Muscle layer of duodenum (tissue), 2 donors: ENCODE results near the gene MAP3K7.

Experiments used
- H3K27ac ChIP-seq: one replicate; pipeline ENCODE4 v1.7.0; 2013; ENCODE audit warnings: mild to moderate bottlenecking, low read length
- H3K27me3 ChIP-seq: one replicate; pipeline ENCODE4 v1.7.0; 2013; ENCODE audit warnings: low read depth, mild to moderate bottlenecking, control low read depth, low read length
- H3K36me3 ChIP-seq, 2 donors: one replicate each; pipeline ENCODE4 v1.7.0; 2013; ENCODE audit warnings: low read length in 2 of 2, control low read depth in 1 of 2, mild to moderate bottlenecking in 1 of 2; ENCODE audit not compliant: insufficient read depth in 2 of 2, control insufficient read depth in 1 of 2
- H3K4me1 ChIP-seq, 2 donors: one replicate each; pipeline ENCODE4 v1.7.0; 2013; ENCODE audit warnings: low read length in 2 of 2, mild to moderate bottlenecking in 2 of 2, control low read depth in 1 of 2, moderate library complexity in 1 of 2; ENCODE audit not compliant: insufficient read depth in 2 of 2, control insufficient read depth in 1 of 2
- H3K4me3 ChIP-seq, 2 donors: one replicate each; pipeline ENCODE4 v1.7.0; 2013; ENCODE audit warnings: low read length in 2 of 2, low read depth in 1 of 2, mild to moderate bottlenecking in 1 of 2
- H3K9me3 ChIP-seq, 2 donors: one replicate each; pipeline ENCODE4 v1.7.0; 2013; ENCODE audit warnings: low read length in 2 of 2, control low read depth in 1 of 2, mild to moderate bottlenecking in 1 of 2; ENCODE audit not compliant: control insufficient read depth in 1 of 2
- donor health status: healthy.

Gene MAP3K7

DNA sequence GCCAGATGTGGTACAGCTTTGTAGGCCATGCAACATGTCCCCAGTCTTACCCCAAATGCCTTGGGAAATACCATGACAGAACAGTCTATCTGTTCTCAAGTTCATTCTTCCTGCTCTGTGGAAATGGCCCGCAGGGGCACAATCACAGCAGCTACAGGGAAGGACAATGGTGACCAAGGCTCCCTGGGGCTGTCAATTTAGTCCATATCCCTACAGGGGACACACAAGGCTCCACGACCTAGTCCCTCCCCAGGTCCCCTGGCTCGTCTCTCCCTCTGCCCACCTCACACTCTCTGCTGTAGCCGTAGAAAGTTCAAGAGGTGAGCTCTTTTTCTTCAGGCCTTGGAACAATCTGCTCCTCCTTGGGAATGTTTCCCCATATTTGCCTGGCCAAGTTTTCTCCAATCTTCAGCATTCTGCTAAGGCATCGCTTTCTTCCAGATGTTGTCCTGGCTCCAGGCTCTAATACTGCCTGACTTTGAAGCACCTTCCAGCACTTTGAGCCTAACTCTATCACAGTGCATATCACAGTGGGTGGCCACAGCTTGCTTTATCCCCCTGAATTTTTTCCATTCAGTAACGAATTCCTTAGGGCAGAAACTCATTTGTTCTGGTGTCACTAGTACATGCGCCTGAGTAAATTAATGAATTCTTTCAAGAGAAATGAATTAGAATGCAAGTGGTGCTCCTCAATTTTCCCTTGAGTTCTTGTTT is 92.6 kb downstream of the MAP3K7 start:
- Histone ChIP-seq H3K9me3 (no peaks in the 10 kb centered on the region), H3K27me3 (no peaks in the 10 kb centered on the region), H3K27ac (no peak overlapping the region), H3K4me3 (no peak overlapping the region), H3K36me3 (no peaks in the 10 kb centered on the region), H3K4me1 (no peaks in the 10 kb centered on the region)

DNA sequence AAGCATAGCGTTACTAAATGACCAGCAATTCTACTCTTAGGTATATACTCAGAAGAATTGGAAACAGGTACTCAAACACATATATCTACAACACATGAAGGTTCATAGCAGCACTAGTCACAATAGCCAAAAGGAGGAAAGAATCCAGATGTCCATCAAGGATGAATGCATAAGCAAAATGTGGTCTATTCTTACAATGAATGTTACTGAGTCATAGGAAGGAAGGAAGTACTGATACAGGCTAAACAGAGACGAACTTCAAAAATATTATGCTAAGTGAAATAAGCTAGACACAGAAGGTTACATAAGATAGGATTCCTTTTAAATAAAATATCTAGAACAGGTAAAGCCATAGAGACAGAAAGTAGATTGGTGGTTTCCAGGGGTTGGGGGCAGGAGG is 93.5 kb downstream of the MAP3K7 start:
- H3K27ac ChIP-seq, result no peak overlapping the region
- no peaks in the 10 kb centered on the region for H3K36me3 ChIP-seq
- no peaks in the 10 kb centered on the region for H3K9me3 ChIP-seq
- no peaks in the 10 kb centered on the region for H3K27me3 ChIP-seq
- H3K4me3 ChIP-seq, result no peak overlapping the region
- no peaks in the 10 kb centered on the region for H3K4me1 ChIP-seq

DNA sequence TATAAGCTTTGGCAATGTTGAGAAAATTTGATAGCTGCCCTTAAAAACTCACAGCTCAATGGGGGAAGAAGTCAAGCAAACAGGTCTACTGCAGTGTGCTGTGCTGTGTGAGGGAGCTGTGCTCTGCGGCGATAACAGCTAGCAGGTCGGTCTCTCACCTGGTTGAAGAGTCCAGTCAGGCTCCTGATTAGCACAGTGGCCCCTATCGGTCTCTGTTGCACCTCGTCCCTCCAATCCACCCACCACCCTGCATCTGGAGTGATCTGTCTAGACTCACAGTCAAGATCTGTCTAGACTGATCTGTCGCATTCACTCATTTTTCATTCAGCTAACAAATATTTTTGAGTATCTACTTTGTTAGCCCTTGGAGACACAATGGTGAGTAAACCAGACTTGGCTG is 94.1 kb downstream of the MAP3K7 start:
- Histone ChIP-seq H3K36me3 (no peaks in the 10 kb centered on the region), H3K4me3 (no peak overlapping the region), H3K27me3 (no peaks in the 10 kb centered on the region), H3K4me1 (no peaks in the 10 kb centered on the region), H3K9me3 (no peaks in the 10 kb centered on the region), H3K27ac (no peak overlapping the region)

- no peak overlapping the region for H3K4me3 ChIP-seq
- H3K36me3 ChIP-seq, result no peaks in the 10 kb centered on the region
- H3K9me3 ChIP-seq, result no peaks in the 10 kb centered on the region
- no peak overlapping the region for H3K27ac ChIP-seq
- H3K27me3 ChIP-seq, result no peaks in the 10 kb centered on the region
- no peaks in the 10 kb centered on the region for H3K4me1 ChIP-seq
Measured at GRCh38 chr6:90492369-90492768, 94.5 kb downstream of the MAP3K7 start.

DNA sequence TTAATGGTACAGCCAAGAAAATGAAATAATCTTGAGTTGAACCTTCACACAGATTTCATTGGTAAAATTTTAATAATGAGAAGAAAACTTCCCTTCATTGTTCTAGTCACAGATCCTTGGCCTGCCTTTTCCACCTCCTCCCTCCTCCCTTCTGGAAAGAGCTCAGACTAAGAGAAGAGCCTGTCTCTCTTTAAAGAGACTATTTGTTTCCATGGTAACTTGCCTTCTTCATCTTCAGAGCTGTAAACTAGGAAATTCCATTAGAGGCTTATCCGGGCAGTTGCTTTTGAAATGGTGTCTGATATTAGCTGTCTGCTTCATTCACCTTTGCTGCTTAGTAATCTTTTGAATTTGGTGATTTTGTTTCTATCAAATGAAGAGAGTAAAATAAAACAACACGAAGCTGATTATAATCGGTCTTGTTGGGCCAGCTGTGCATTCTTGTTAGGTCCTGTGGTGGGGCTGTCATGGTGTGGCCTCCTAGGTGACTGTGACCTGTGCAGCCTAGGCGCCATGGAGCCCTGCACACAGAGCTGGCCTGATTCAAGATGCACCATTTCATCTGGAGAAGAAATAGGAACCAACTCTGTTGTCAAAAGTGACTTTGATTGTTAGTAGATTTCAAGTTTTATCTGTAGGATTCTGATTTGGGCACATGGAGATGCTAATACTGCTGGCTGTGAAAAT is 96.7 kb downstream of the MAP3K7 start:
- Histone ChIP-seq H3K36me3 (no peaks in the 10 kb centered on the region), H3K4me1 (no peaks in the 10 kb centered on the region), H3K27me3 (no peaks in the 10 kb centered on the region), H3K4me3 (no peak overlapping the region), H3K9me3 (no peaks in the 10 kb centered on the region), H3K27ac (no peak overlapping the region)

GRCh38 chr6:90488816-90489215 is 98.1 kb downstream of the MAP3K7 start:
- Histone ChIP-seq H3K27me3 (no peaks in the 10 kb centered on the region), H3K27ac (no peak overlapping the region), H3K36me3 (no peaks in the 10 kb centered on the region), H3K4me3 (no peak overlapping the region), H3K9me3 (no peaks in the 10 kb centered on the region), H3K4me1 (no peaks in the 10 kb centered on the region)

DNA sequence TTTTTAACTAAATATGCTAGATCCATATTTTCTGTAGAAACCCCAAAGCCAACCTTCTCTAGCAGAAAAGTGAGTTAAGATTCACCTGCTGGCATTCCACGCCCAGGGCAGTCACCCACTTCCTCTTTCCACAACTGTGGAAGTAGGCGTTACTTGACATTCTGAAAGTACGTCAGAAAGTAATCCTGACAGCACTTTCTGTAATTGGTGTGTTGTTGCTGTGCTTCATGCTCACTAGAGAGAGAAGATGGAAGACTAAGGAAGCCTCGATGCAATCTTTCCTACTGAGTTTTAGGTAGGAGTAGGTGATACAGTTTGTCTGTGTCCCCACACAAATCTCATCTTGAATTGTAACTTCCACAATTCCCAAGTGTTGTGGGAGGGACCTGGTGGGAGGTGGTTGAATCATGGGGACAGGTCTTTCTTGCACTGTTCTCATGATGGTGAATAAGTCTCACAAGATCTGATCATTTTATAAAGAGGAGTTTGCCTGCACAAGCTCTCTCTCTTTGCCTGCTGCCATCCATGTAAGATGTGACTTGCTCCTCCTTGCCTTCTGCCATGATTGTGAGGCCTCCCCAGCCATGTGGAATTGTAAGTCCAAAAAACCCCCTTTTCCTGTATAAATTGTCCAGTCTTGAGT is 101.1 kb downstream of the MAP3K7 start:
- no peak overlapping the region for H3K27ac ChIP-seq
- no peak overlapping the region for H3K4me3 ChIP-seq
- H3K4me1 ChIP-seq, result no peaks in the 10 kb centered on the region
- no peaks in the 10 kb centered on the region for H3K27me3 ChIP-seq
- H3K36me3 ChIP-seq, result no peaks in the 10 kb centered on the region
- H3K9me3 ChIP-seq, result no peaks in the 10 kb centered on the region

- H3K4me1 ChIP-seq, result no peaks in the 10 kb centered on the region
- H3K27ac ChIP-seq, result no peak overlapping the region
- H3K9me3 ChIP-seq, result no peaks in the 10 kb centered on the region
- no peaks in the 10 kb centered on the region for H3K27me3 ChIP-seq
- H3K36me3 ChIP-seq, result no peaks in the 10 kb centered on the region
- no peak overlapping the region for H3K4me3 ChIP-seq
Measured at GRCh38 chr6:90484903-90485302, 102.0 kb downstream of the MAP3K7 start.

- Histone ChIP-seq H3K9me3 (no peaks in the 10 kb centered on the region), H3K27ac (no peak overlapping the region), H3K4me3 (no peak overlapping the region), H3K4me1 (no peaks in the 10 kb centered on the region), H3K36me3 (no peaks in the 10 kb centered on the region), H3K27me3 (no peaks in the 10 kb centered on the region)
Measured at GRCh38 chr6:90484385-90484784, 102.5 kb downstream of the MAP3K7 start.

DNA sequence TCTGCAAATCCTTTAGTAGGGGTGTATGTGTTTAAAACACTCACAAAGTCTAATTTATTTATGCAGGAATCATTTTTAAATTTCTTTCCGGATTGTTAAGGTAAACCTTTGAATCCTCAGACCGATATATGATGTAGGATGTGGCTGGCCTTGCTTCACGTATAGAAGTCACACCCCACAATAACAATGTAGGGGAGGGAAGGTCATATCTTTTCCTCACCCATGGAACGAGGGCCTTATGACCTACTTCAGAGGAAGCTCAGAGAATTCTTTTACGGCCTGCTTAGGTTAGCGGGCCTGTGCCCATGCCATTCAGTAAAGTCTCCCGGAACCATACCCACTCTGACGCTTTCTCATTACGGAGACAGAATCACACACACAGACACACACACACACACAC is 102.9 kb downstream of the MAP3K7 start:
- Histone ChIP-seq H3K4me3 (no peak overlapping the region), H3K9me3 (no peaks in the 10 kb centered on the region), H3K27me3 (no peaks in the 10 kb centered on the region), H3K36me3 (no peaks in the 10 kb centered on the region), H3K27ac (no peak overlapping the region), H3K4me1 (no peaks in the 10 kb centered on the region)

DNA sequence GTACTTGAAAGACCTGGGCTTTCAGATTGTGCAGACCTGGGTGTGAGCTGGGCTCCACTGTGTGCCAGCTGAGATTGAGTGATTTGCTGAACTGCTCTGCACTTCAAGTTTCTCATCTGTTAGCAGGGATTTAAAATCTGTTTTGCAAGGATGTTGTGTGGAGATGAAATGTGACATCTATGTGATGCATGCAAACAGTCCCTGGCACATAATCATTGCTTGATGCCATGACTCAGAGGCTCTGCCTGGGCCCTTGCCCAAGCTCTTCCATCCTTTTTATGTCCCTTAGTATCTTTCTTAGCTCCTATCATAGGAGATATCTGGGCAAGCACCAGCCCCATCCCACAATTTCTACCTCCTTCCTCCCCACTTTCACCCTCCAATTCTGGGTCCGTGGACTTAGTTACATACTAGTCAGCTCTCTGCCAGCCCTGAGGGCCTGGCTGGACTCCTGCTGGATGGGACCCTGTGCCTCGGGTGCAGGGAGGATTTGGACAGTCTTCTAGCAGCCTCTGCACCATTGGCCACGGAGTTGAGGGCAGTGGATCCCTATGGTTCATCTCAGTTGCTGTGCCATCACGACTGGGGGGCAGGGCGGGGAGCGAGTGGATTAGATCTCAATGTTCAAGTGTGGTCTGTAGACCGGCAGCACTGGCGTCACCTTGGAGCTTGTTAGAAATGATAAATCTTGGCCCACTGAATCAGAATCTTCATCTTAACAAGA is 103.6 kb downstream of the MAP3K7 start:
- Histone ChIP-seq H3K36me3 (no peaks in the 10 kb centered on the region), H3K4me1 (no peaks in the 10 kb centered on the region), H3K4me3 (no peak overlapping the region), H3K9me3 (no peaks in the 10 kb centered on the region), H3K27me3 (no peaks in the 10 kb centered on the region), H3K27ac (no peak overlapping the region)
